Heart left ventricle (tissue), 13 donors: ENCODE measurements around the gene COL23A1.

Experiments used
- POLR2A ChIP-seq, 2 donors: fragments of 450-650 bp; IDR thresholded peaks; one replicate each; pipeline ENCODE4 v1.6.1; 2017; ENCODE audit warnings: antibody characterized with exemption in 2 of 2, mild to moderate bottlenecking in 2 of 2, moderate library complexity in 2 of 2
- TF ChIP-seq, protein P1 (sequence below), 12 donors: fragments of 200-600 bp; sonication (generic) in 4 of 12; IDR thresholded peaks; one replicate each; pipeline versions ENCODE4 v1.5.0 to v1.8.0; 2018 to 2022; ENCODE audit warnings: antibody characterized with exemption in 12 of 12, mild to moderate bottlenecking in 5 of 12
- donor health status: ischemic (EF 13 %, LVEDD 7.1; RV severe dilation, severe dysfunction).
- donor health status: DM: no; HTN: yes; CAD: no.
- donor health status: DM: no; HTN: no; CAD: no.
- donor health status: ischemic (EF 25% LVEDD 6.9; RV normal size, moderate dysfunction).
- donor health status: ischemic (EF 25% LVEDD 5.7; RV mildly dilated, moderate dysfunction).
- donor health status: ischemic (EF 35%, LVEDD 5.7; RV mildly dilated, moderate dysfunction).
- donor health status: nonischemic (EF 11% LVEDD 7.7; RV severe dilation, severe dysfunction).
- donor health status: DM: yes; HTN: yes; CAD: no.
- donor health status: PGD.
- donor health status: ischemic (EF 29% LVEDD 5.4; RV normal size, mild dysfunction).
- donor health status: nonischemic (EF 23%, LVEDD 6.1; RV moderate dilation, normal function).

GRCh38 chr5:178324481-178325310 lies 265.5 kb downstream of the COL23A1 start:
- TF ChIP-seq, protein P1, sequence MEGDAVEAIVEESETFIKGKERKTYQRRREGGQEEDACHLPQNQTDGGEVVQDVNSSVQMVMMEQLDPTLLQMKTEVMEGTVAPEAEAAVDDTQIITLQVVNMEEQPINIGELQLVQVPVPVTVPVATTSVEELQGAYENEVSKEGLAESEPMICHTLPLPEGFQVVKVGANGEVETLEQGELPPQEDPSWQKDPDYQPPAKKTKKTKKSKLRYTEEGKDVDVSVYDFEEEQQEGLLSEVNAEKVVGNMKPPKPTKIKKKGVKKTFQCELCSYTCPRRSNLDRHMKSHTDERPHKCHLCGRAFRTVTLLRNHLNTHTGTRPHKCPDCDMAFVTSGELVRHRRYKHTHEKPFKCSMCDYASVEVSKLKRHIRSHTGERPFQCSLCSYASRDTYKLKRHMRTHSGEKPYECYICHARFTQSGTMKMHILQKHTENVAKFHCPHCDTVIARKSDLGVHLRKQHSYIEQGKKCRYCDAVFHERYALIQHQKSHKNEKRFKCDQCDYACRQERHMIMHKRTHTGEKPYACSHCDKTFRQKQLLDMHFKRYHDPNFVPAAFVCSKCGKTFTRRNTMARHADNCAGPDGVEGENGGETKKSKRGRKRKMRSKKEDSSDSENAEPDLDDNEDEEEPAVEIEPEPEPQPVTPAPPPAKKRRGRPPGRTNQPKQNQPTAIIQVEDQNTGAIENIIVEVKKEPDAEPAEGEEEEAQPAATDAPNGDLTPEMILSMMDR (IDR thresholded peaks at IDR 0.05): no peak
- no peak for TF ChIP-seq POLR2A (IDR thresholded peaks at IDR 0.05)
